GM12873 (cell line): ENCODE data around the gene POGLUT2.

Experiments
- CTCF ChIP-seq: IDR thresholded peaks from 2 replicates; pipeline ENCODE4 v1.5.1; 2012; ENCODE audit warnings: low read depth, mild to moderate bottlenecking, moderate library complexity, low read length, control low read depth; ENCODE audit not compliant: insufficient read depth; ENCODE audit errors: missing control alignments

Gene POGLUT2

GRCh38 chr13:102757006-102757405, 41.8 kb downstream of the POGLUT2 start:
- no peak for TF ChIP-seq CTCF

- no peak for TF ChIP-seq CTCF
Measured at GRCh38 chr13:102751886-102752285, 46.9 kb downstream of the POGLUT2 start.

- no peak for TF ChIP-seq CTCF
Measured at GRCh38 chr13:102742506-102742905, 56.3 kb downstream of the POGLUT2 start.

- TF ChIP-seq CTCF = no peak
Measured at GRCh38 chr13:102742101-102742500, 56.7 kb downstream of the POGLUT2 start.
